Activated CD4-positive, alpha-beta memory T cell treated with anti-CD3 and anti-CD28 coated beads, Interleukin-2, amount 10 ng/mL, durations not matched to agents 7 days and 5 days (primary cell): Measurements from ENCODE around the gene ACP4. TPM values are rescaled to one million over a fixed set of nuclear protein-coding genes. Genes with fewer than 3 reads are reported as not detected.
"Not testable (repeated sequence)": the region's sequence is repeated elsewhere in the genome, so short reads cannot be mapped to it uniquely, and the experiment has no call there.

Experiments used
- CTCF ChIA-PET: fragments of 350-600 bp; sonication (Branson Sonifier 250); formaldehyde crosslinking; loops from one replicate; lab custom pipeline; 2021; ENCODE audit warnings: antibody characterized with exemption, inconsistent platforms; lab: Charles Lee
- POLR2A ChIA-PET: fragments of 350-600 bp; sonication (Branson Sonifier 250); formaldehyde crosslinking; loops from one replicate; lab custom pipeline; 2021; ENCODE audit warnings: antibody characterized with exemption; lab: Charles Lee
- DNase-seq: peaks from one replicate; pipeline ENCODE4 v3.0.0-alpha.2; 2020
- H3K27ac Mint-ChIP-seq: one replicate; pipeline ENCODE4 v1.8.0; 2021; ENCODE audit warnings: mild to moderate bottlenecking, mixed read lengths
- H3K27me3 Mint-ChIP-seq: one replicate; pipeline ENCODE4 v1.8.0; 2021; ENCODE audit warnings: mixed read lengths
- H3K36me3 Mint-ChIP-seq: one replicate; pipeline ENCODE4 v1.8.0; 2021; ENCODE audit warnings: low read depth, mixed read lengths
- H3K4me1 Mint-ChIP-seq: one replicate; pipeline ENCODE4 v1.8.0; 2021; ENCODE audit warnings: mixed read lengths
- H3K4me3 Mint-ChIP-seq: one replicate; pipeline ENCODE4 v1.8.0; 2021; ENCODE audit warnings: mild to moderate bottlenecking, mixed read lengths
- H3K9me3 Mint-ChIP-seq: one replicate; pipeline ENCODE4 v1.8.0; 2021; ENCODE audit warnings: mixed read lengths
- total RNA-seq, 2 experiments: library from RNA; stranded (reverse); gene quantifications; one replicate each; pipeline ENCODE4 v1.2.3, GENCODE V29; 2021

The ACP4 gene
- total RNA-seq, 2 experiments from 2014 or later = not detected

DNA sequence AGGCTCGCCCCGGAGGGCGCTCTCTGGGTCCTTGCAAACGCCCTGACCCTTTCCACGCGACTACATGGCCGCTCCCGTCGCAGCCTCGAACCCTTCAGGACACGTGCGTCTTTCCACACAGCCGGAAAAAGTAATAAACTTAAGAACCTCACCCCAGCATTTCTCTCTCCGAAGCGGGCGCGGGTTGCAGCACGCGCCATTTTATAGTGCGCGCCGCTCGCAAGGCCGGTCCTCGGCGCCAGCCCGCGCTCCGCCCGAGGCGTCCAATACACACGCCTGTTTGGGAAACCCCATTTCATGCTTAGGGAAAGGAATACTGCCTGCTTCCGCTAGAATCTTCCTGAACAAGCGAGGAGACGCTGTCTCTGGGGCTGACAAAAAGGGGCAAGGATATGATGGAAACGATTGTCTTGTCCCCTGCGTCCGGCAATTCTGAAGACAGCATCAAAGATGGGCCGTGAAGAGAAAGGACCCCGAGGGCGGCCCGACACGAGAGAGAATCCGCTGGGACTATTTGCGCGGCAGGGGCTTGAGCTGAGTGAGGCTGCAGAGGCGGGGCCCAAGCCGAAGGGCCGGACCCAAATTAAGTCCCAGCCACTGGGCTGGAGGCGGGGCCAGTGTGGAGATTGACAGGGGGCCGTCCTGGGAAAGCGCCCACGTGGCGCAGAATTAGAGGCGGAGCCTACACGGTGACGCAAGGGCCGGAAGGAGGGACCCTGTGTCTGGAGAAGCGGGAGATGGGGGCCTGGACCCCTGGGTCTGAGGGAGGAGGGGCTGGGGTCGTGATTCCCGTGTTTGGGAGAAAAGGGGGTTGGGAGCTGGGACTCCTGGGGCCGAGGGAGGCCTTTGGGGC lies 14.4 kb downstream of the ACP4 start:
- POLR2A ChIA-PET = interaction anchor here (0.6 to 6.2 kb wide), 21 partner anchors 10 to 876 kb away, joined by 3 to 72 read pairs (median 5); partner anchors contain the start of genes ACP4, JOSD2, NR1H2 and POLD1
- Mint-ChIP-seq H3K4me1 (peaks cover 40% of the 10 kb centered on the region), H3K9me3 (no peaks in the 10 kb centered on the region), H3K27me3 (no peaks in the 10 kb centered on the region), H3K4me3 (peak overlapping the region; percentile 89), H3K36me3 (peaks cover 30% of the 10 kb centered on the region), H3K27ac (peak overlapping the region; percentile 97)
- peak; percentile 99 for DNase-seq
- CTCF ChIA-PET = interaction anchor here (0.7 to 1.4 kb wide), 3 partner anchors 80 to 118 kb away, joined by 3 to 4 read pairs (median 3); no protein-coding TSS in a partner anchor

DNA sequence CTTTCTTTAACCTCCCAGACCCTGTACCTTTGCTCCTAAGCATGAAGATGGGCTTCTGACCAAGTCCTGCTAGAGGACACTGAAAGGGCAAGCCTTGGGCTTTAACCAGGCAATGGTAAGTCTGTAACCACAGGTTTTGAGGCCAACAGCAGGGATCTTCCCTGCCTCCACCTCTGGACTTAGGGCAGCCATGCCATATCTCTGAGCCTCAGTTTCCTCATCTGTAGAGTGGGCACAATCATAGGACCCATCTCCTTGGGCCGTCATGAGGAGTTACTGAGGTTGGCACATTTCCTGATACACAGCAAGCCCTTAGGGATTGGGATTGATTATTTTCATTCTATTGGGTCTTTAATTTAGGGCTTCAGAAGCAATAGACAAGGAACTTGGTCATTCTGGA lies 18.6 kb downstream of the ACP4 start:
- Mint-ChIP-seq H3K9me3 (peaks cover 5% of the 10 kb centered on the region), H3K4me3 (no peak overlapping the region), H3K27me3 (peaks cover 11% of the 10 kb centered on the region), H3K36me3 (peaks cover 2% of the 10 kb centered on the region), H3K27ac (no peak overlapping the region), H3K4me1 (peaks cover 15% of the 10 kb centered on the region)
- ChIA-PET CTCF (no interaction called here), POLR2A (no interaction called here)
- no peak for DNase-seq

DNA sequence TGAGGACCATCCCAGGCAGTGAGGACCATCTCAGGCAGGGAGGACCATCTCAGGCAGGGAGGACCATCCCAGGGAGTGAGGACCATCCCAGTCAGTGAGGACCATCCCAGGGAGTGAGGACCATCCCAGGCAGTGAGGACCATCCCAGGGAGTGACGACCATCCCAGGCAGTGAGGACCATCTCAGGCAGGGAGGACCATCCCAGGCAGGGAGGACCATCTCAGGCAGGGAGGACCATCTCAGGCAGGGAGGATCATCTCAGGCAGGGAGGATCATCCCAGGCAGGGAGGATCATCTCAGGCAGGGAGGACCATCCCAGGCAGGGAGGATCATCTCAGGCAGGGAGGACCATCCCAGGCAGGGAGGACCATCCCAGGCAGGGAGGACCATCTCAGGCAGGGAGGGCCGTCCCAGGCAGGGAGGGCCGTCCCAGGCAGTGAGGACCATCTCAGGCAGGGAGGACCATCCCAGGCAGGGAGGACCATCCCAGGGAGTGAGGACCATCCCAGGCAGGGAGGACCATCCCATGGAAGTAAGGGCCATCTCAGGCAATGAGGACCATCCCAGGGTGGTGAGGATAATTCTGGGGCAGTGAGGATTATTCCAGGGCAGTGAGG lies 21.5 kb downstream of the ACP4 start:
- H3K27ac Mint-ChIP-seq, CTCF ChIA-PET, DNase-seq, H3K4me1 Mint-ChIP-seq, H3K9me3 Mint-ChIP-seq, H3K4me3 Mint-ChIP-seq, POLR2A ChIA-PET, H3K36me3 Mint-ChIP-seq: not testable (repeated sequence)
- peaks cover 14% of the 10 kb centered on the region for H3K27me3 Mint-ChIP-seq

DNA sequence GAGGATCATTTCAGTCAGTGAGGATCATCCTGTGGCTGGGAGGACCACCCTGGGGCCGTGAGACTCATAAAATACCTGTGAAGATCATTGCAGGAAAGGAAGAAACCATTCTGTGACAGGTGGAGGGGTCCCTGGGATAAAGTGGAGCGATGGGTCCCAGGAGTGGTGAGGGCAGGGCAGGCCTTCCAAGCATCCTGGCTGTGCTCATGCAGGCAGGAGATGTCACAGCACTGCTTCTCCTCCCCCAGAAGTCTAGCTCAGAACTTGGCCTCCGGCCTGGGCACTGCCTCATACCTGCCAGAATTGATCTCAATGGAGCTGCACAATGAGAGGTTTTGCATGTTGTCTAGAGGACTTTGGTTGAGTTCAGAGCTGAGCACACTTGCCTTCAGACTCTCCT lies 22.3 kb downstream of the ACP4 start:
- H3K36me3 Mint-ChIP-seq = no peaks in the 10 kb centered on the region
- POLR2A ChIA-PET = no interaction called here
- peaks cover 8% of the 10 kb centered on the region for H3K9me3 Mint-ChIP-seq
- peaks cover 16% of the 10 kb centered on the region for H3K27me3 Mint-ChIP-seq
- H3K27ac Mint-ChIP-seq = no peak overlapping the region
- H3K4me1 Mint-ChIP-seq = peaks cover 9% of the 10 kb centered on the region
- DNase-seq = no peak
- H3K4me3 Mint-ChIP-seq = no peak overlapping the region
- CTCF ChIA-PET = no interaction called here

DNA sequence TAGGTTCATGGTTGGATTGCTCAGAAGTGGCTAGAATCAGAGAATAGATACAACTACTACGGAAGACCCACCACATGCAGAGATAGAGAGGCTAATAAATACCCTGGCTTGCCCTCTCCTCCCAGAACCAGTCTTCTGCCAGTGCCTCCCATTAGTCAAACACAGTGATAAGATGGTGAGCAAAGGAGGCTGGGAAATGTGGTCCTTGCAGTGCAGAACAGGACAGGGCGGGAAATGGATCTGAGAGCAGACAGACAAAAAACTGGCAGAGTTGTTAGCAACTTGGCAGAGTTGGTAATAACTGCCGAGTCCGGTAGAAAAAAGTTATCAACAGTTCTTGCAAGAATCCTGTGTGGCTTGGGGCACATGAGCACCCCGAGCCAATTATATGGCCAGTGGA lies 24.7 kb downstream of the ACP4 start:
- ChIA-PET CTCF (no interaction called here), POLR2A (interaction anchor here (1.1 to 1.5 kb wide), 2 partner anchors 10 to 11 kb away, joined by 3 to 5 read pairs; no protein-coding TSS in a partner anchor)
- no peak for DNase-seq
- Mint-ChIP-seq H3K4me1 (peaks cover 31% of the 10 kb centered on the region), H3K4me3 (no peak overlapping the region), H3K9me3 (peaks cover 8% of the 10 kb centered on the region), H3K27ac (no peak overlapping the region), H3K27me3 (peaks cover 27% of the 10 kb centered on the region), H3K36me3 (no peaks in the 10 kb centered on the region)

DNA sequence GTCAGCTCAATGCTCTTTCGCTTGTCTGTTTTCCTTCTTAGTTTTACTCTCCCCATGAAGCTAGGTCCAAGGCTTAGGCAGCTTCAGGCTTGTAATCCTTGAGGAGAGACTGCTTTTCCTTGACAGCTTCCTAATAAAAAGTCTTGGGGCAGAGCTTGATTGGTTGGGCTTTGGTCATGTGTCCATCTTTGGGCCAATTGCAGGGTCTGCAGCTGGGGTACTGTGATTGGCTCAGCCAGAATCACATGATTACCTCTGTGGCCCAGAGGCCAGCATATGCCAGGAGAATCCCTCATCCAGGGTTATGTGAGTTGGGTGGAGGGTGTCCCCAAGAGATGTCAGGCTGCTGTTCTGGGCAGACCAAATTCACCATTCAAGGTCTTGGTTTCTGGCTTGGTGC lies 25.2 kb downstream of the ACP4 start:
- Mint-ChIP-seq H3K36me3 (no peaks in the 10 kb centered on the region), H3K27ac (no peak overlapping the region), H3K4me3 (no peak overlapping the region), H3K4me1 (peaks cover 36% of the 10 kb centered on the region), H3K27me3 (peaks cover 30% of the 10 kb centered on the region), H3K9me3 (peaks cover 7% of the 10 kb centered on the region)
- CTCF ChIA-PET = no interaction called here
- DNase-seq = no peak
- POLR2A ChIA-PET = interaction anchor here (1.1 to 1.5 kb wide), 2 partner anchors 11 to 12 kb away, joined by 3 to 5 read pairs; no protein-coding TSS in a partner anchor

DNA sequence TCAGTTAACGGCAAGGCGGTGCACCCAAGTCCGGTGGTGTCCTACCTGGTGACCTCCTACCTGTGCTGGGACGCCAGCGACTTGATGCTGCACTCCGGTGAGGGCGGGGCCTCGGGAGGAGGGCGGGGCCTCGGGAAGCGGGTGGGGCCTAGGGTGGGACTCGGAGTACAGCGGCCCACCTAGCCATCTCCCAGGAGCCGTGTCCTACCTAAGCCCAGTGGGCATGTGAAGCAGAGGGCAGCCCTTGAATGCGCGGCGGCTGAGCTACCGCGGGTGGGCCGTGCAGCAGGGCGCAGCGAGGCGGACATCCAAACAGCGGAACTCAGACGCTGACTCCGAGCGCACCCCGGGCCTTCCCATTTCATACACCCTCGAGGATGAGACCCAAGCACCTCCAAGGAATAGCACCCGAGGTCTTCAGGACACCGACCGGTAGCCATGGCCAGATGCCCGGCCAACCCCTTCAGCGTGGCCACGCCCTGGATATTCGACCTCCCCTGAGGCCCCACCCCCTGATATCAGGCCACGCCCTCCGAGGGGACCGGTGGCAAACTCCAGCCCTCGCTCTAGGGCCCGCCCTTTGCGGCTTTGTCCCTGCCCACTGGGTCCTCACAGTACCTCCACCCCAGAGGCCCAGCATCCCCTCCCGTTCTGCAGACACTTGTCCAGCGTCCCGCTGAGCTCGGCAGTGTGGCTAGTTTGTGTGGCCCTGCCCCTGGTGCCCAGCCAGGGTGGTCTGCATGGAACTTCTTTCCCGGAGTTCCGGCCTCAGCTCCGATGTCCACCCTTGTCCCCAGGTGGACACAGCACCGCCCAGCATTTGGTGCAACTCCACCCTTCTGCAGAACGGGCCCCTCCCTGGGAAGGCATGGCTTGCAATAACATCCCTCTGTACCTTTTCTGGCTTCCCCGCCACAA lies 28.0 kb downstream of the ACP4 start:
- Mint-ChIP-seq H3K4me1 (peaks cover 43% of the 10 kb centered on the region), H3K27me3 (peaks cover 33% of the 10 kb centered on the region), H3K4me3 (peak overlapping the region; percentile 69), H3K27ac (peak overlapping the region; percentile 29), H3K9me3 (peaks cover 3% of the 10 kb centered on the region), H3K36me3 (no peaks in the 10 kb centered on the region)
- peak; percentile 74 for DNase-seq
- CTCF ChIA-PET = no interaction called here
- POLR2A ChIA-PET = interaction anchor here (1.1 to 1.5 kb wide), 2 partner anchors 13 to 14 kb away, joined by 3 to 5 read pairs; no protein-coding TSS in a partner anchor

DNA sequence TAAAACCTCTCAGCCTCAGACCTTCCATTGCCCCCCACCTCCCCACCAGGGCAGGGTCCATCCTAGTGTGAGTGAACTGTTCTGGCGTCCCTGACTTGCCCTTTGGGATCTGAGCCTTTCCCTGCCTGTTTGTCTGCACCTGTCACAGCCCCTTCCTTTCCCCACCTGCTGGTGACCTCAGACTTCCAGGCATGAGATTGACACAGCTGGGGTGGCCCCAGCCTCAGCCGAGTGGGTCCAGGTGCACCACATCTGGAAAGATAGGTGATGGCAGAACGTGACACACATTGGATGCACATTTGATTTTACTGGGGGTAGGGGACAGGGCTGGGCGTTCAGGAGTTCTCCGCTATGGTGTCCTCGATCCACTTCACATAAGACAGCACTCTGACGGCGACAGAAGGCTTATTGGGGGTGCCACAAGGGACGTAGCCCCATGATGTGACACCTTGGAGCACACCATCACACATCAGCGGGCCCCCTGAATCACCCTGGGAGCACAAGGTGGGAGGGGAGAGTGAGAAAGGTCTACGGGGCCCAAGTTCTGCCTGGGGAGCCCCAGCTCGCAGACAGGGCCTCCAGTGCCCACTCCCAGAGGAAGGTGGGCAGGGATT lies 28.8 kb downstream of the ACP4 start:
- CTCF ChIA-PET = no interaction called here
- H3K27me3 Mint-ChIP-seq = peaks cover 33% of the 10 kb centered on the region
- no peak overlapping the region for H3K27ac Mint-ChIP-seq
- no peak for DNase-seq
- POLR2A ChIA-PET = interaction anchor here (1.7 kb wide), 1 partner anchor 14 kb away, joined by 7 read pairs; no protein-coding TSS in a partner anchor
- peaks cover 3% of the 10 kb centered on the region for H3K9me3 Mint-ChIP-seq
- peak overlapping the region; percentile 69 for H3K4me3 Mint-ChIP-seq
- no peaks in the 10 kb centered on the region for H3K36me3 Mint-ChIP-seq
- H3K4me1 Mint-ChIP-seq = peaks cover 43% of the 10 kb centered on the region

DNA sequence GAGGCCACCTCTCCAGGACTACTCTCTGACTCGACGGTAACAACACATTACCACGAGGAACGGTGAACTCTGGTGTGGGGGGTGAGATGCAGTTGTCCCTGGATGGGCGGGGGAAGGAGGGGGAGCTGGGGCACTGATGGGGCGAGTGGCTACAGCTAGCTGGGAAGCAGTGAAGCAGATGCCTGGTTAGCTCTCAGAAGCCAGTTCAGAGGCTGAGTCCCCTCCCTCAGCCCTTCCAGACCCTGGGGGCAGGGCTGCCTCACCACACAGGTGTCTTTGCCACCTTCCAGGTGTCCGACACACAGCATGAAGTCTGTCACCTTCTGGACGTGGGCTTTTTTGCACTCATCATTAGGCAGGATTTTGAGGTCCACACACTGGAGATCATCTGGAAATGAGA lies 29.4 kb downstream of the ACP4 start:
- CTCF ChIA-PET = interaction anchor here (0.7 kb wide), 1 partner anchor 212 kb away, joined by 3 read pairs; no protein-coding TSS in a partner anchor
- no peaks in the 10 kb centered on the region for H3K36me3 Mint-ChIP-seq
- peaks cover 43% of the 10 kb centered on the region for H3K4me1 Mint-ChIP-seq
- no peak overlapping the region for H3K4me3 Mint-ChIP-seq
- POLR2A ChIA-PET = interaction anchor here (1.7 to 1.8 kb wide), 2 partner anchors 15 to 16 kb away, joined by 7 to 8 read pairs; no protein-coding TSS in a partner anchor
- no peak overlapping the region for H3K27ac Mint-ChIP-seq
- DNase-seq = no peak
- peaks cover 36% of the 10 kb centered on the region for H3K27me3 Mint-ChIP-seq
- H3K9me3 Mint-ChIP-seq = peaks cover 3% of the 10 kb centered on the region

DNA sequence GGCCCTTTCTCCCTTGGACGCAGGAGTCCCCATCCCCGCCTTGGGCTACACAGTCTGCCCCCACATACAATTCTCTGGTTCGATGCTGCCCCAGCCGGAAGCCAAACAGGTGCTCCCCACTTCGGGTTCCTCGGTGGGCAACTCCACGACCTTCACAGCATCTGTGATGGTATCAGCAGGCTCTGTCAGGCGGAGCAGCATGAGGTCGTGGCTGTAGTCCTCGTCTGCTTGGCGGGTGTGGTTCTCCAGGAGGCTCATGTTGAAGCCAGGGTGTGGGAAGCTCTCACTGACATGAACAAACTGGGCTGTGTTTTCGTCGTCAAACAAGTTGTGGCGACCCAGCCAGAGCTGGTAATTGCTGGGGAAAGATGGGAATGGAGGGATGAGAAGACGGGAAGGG lies 29.9 kb downstream of the ACP4 start:
- DNase-seq = no peak
- POLR2A ChIA-PET = interaction anchor here (0.7 to 1.8 kb wide), 3 partner anchors 15 to 20 kb away, joined by 3 to 8 read pairs (median 7); no protein-coding TSS in a partner anchor
- CTCF ChIA-PET = interaction anchor here (0.7 kb wide), 1 partner anchor 212 kb away, joined by 3 read pairs; no protein-coding TSS in a partner anchor
- H3K27ac Mint-ChIP-seq = no peak overlapping the region
- peaks cover 34% of the 10 kb centered on the region for H3K27me3 Mint-ChIP-seq
- peaks cover 43% of the 10 kb centered on the region for H3K4me1 Mint-ChIP-seq
- no peaks in the 10 kb centered on the region for H3K36me3 Mint-ChIP-seq
- peaks cover under 1% of the 10 kb centered on the region for H3K9me3 Mint-ChIP-seq
- peak overlapping the region; percentile 26 for H3K4me3 Mint-ChIP-seq

DNA sequence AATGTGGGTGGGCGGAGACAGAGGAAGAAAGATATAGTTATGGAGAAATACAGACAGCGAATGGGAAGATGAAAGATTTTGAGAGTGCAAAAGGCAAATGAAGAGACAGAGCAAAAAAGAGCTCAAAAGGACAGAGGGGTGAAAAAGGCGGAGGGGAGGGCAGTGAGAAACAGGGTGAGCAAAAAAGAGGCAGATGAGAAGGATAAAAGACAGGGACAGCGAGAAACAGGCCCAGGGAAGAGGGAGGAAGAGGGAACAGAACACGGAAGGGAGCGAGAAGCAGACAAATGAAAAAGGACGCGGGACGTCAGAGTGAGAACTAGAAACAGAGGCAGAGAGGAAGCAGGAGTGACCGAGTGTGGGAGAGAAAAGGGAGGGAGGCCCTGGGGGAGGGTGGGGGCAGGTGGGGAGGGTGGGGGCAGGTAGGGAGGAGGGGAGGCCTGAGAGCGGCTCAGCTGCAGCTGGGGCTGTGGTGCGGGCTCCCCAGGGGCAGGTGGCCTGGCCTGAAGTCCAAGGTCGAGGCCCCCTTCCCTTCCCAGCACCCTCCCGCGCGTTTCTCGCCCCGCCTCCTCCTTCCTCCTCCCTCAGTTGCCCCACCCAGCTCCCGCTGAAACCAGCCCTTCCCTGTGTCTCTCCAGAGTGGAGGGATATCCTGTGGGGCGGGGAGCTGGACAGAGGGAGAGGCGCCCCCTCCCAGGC lies 30.5 kb downstream of the ACP4 start:
- Mint-ChIP-seq H3K4me1 (peaks cover 43% of the 10 kb centered on the region), H3K27ac (no peak overlapping the region), H3K9me3 (no peaks in the 10 kb centered on the region), H3K4me3 (peak overlapping the region; percentile 26), H3K36me3 (no peaks in the 10 kb centered on the region), H3K27me3 (peaks cover 33% of the 10 kb centered on the region)
- POLR2A ChIA-PET = interaction anchor here (0.7 to 1.8 kb wide), 3 partner anchors 16 to 20 kb away, joined by 3 to 8 read pairs (median 7); no protein-coding TSS in a partner anchor
- CTCF ChIA-PET = interaction anchor here (0.7 kb wide), 1 partner anchor 213 kb away, joined by 3 read pairs; no protein-coding TSS in a partner anchor
- DNase-seq = no peak
